ENCODE results near the gene CNNM1. TPM values are rescaled to one million over a fixed set of nuclear protein-coding genes. Genes with fewer than 3 reads are reported as not detected.

Gene CNNM1
- total RNA-seq, 6 donors from 2014 or later: 0.40 to 1.1 (median 0.69) TPM; not detected in 1

DNA sequence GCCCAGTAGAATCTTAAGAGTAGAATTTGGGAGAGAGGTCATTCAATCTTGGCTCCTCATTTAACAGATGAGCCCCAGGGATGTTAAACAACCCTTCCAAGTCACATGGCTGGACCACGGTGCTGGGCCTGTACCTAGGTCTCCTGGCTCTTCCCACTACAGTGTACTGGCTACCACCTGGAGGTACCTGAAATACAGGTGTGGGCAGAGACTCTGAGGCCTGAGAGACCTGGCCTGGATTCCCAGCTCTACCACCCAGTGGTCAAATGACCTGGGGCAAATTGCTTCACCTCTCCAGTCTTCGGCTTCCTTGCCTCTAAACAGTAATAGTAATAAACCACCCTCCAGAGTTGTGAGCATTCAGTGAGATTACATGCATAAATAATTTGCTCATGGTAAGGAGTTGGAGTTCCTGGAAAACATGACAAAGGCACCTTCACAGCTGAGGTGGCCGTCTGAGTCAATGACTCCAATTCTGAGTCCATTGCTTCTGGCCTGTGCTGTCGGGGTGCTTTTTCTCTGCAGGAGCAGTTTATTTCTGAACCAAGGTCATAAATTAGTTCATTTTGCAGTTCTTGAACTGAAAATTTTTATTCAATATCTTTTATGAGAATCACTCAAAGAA, 98.5 kb downstream of the CNNM1 start:
- Histone ChIP-seq H3K4me1 (peaks cover 9 to 17% (median 14%) of the 10 kb centered on the region in 4 donors), H3K4me3 (no peak overlapping the region), H3K27me3 (no peaks in the 10 kb centered on the region), H3K36me3 (peaks cover 0 to 15% (median 3%) of the 10 kb centered on the region in 4 donors), H3K27ac (no peak overlapping the region), H3K9me3 (no peaks in the 10 kb centered on the region)
- WGBS, 2 donors: 87 to 88% methylated on average over 3 to 4 of the region's 4 CpGs
- DNase-seq (no peak), ATAC-seq (ENCODE audit: low FRiP score in 2 of 2) (no peak)
- TF ChIP-seq POLR2A (IDR thresholded peaks at IDR 0.05) (no peak), EP300 (IDR thresholded peaks at IDR 0.05) (no peak), POLR2AphosphoS5 (IDR thresholded peaks at IDR 0.05) (no peak)
- TF ChIP-seq, protein P1, sequence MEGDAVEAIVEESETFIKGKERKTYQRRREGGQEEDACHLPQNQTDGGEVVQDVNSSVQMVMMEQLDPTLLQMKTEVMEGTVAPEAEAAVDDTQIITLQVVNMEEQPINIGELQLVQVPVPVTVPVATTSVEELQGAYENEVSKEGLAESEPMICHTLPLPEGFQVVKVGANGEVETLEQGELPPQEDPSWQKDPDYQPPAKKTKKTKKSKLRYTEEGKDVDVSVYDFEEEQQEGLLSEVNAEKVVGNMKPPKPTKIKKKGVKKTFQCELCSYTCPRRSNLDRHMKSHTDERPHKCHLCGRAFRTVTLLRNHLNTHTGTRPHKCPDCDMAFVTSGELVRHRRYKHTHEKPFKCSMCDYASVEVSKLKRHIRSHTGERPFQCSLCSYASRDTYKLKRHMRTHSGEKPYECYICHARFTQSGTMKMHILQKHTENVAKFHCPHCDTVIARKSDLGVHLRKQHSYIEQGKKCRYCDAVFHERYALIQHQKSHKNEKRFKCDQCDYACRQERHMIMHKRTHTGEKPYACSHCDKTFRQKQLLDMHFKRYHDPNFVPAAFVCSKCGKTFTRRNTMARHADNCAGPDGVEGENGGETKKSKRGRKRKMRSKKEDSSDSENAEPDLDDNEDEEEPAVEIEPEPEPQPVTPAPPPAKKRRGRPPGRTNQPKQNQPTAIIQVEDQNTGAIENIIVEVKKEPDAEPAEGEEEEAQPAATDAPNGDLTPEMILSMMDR (IDR thresholded peaks at IDR 0.05): no peak

DNA sequence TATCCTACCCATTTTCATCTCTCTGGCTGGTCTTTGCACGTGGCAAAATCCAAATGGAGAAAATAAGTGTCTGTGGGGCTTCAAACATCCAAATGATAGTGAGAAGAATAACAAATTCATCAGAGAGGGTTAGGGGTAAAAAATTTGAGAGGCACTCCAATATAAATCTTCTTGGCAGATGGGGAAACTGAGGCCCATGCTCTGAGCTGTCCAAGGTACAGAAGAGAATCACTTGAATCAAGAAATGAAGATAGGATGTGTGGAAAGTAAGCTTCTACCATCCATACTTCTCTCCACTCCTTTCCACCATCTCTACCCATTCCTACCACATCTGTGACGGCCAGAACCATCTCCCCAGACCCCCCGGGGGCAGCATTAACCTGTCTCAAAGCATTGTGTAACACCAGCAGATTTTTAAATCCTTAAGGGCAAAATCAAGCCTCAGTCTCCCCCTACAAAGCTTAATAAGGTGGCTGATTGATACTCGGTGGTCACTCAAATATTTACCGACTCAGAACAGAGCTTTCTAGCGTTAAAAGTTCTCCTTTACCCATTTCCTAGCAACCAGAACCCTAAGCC, 100.5 kb downstream of the CNNM1 start:
- 30 to 36% methylated on average over 6 of the region's 6 CpGs for WGBS, 2 donors
- H3K9me3 ChIP-seq: no peaks in the 10 kb centered on the region
- ATAC-seq (ENCODE audit: low FRiP score in 2 of 2): no peak
- peak overlapping the region in 2 of 4 donors; percentile 92 to 93 for H3K27ac ChIP-seq
- TF ChIP-seq POLR2A (IDR thresholded peaks at IDR 0.05) (no peak), POLR2AphosphoS5 (IDR thresholded peaks at IDR 0.05) (no peak), EP300 (IDR thresholded peaks at IDR 0.05) (no peak)
- TF ChIP-seq, protein P1 (IDR thresholded peaks at IDR 0.05): no peak
- no peaks in the 10 kb centered on the region for H3K27me3 ChIP-seq
- H3K4me1 ChIP-seq: peaks cover 9 to 21% (median 15%) of the 10 kb centered on the region in 4 donors
- H3K4me3 ChIP-seq: peak overlapping the region in 3 of 4 donors; percentile 56 to 88 (median 74)
- DNase-seq: no peak
- H3K36me3 ChIP-seq: peaks cover 0 to 22% (median 3%) of the 10 kb centered on the region in 4 donors

DNA sequence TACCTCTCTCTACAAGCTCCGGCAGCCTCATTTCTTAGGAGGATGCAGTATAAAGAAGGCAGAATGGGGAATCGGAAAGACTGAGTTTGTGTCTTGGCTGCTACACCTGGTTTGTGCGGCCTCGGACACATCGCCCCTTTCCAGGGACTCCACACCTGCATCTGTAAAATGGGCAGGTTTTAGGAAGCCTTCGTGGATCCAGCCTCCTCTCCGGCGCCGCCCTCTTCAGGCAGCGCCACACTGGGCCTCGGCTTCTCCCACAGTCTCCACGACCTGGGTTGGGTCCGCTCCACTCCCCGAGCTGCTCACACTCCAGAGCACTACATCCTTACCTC, 100.9 kb downstream of the CNNM1 start:
- Histone ChIP-seq H3K27ac (peak overlapping the region; percentile 36 to 93 (median 80)), H3K27me3 (no peaks in the 10 kb centered on the region), H3K9me3 (no peaks in the 10 kb centered on the region), H3K4me3 (peak overlapping the region; percentile 56 to 88 (median 68)), H3K4me1 (peaks cover 9 to 21% (median 15%) of the 10 kb centered on the region in 4 donors), H3K36me3 (peaks cover 0 to 18% (median 1%) of the 10 kb centered on the region in 4 donors)
- peak; percentile 33 to 41 for ATAC-seq (ENCODE audit: low FRiP score in 2 of 2)
- DNase-seq: peak in 1 of 2 donors; percentile 77
- WGBS, 2 donors: 11 to 17% methylated on average over 5 to 14 of the region's 14 CpGs
- TF ChIP-seq, protein P1 (IDR thresholded peaks at IDR 0.05): no peak
- TF ChIP-seq POLR2A (IDR thresholded peaks at IDR 0.05) (no peak), POLR2AphosphoS5 (IDR thresholded peaks at IDR 0.05) (no peak), EP300 (IDR thresholded peaks at IDR 0.05) (no peak)

DNA sequence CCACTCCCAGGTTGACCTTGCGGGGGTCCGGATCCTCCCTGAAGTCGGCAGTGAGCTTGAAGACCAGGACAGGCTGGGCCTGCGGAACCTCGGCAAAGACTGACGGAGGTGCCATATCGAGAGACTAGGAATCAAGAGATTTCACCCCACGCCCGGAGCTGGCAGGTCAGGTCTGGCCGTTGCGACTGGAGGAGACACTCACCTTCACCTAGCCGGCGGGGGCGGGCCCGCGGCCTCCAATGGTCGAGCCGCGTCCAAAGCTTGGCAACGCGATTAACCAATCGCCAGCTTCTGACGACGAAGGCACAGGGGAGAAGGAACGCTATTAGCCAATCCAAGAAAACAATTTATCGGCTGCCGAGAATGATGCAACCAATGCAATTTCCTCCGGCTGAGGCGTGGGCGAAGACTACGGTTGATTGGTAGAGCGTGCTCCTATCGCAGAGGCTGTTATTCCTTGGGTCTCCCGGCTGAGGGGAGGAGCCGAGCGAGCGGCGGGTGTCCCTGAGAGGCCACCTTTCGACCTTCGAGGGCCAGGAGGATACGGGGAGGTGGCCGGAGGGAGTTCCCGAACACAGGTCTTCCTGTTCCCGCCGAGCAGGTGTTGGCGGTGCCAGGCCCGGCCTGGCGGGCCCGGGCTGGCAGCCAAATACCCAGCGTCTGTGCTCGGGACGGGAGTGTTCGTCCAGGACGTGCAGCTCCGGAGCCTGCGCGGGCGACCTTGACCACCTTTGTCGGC, 101.5 kb downstream of the CNNM1 start, which contains the start of gene GOT1:
GOT1 (minus strand) TSS at position 174 of the 739 bp plus-strand sequence; CDS start at position 115, 59 bp downstream.
- peak in 3 of 4 donors; percentile 66 to 91 (median 69) for TF ChIP-seq POLR2A (IDR thresholded peaks at IDR 0.05)
- TF ChIP-seq, protein P1 (IDR thresholded peaks at IDR 0.05): peak in 1 of 6 experiments; percentile 16
- peak in 1 of 4 donors; percentile 44 for TF ChIP-seq EP300 (IDR thresholded peaks at IDR 0.05)
- TF ChIP-seq POLR2AphosphoS5 (IDR thresholded peaks at IDR 0.05): peak; percentile 83 to 88

More for the DNA sequence above, 101.5 kb downstream of the CNNM1 start, which contains the start of gene GOT1:
- no peaks in the 10 kb centered on the region for H3K9me3 ChIP-seq
- peaks cover 9 to 21% (median 15%) of the 10 kb centered on the region in 4 donors for H3K4me1 ChIP-seq
- 0 to 5% methylated on average over 13 to 34 of the region's 59 CpGs for WGBS, 2 donors
- peak; percentile 96 to 97 for DNase-seq
- H3K27ac ChIP-seq: peak within 1 kb of the TSS; percentile 81 to 93 (median 92)
- no peaks in the 10 kb centered on the region for H3K27me3 ChIP-seq
- peak; percentile 99 for ATAC-seq (ENCODE audit: low FRiP score in 2 of 2)
- H3K4me3 ChIP-seq: peak within 1 kb of the TSS; percentile 56 to 88 (median 72)
- peaks cover 0 to 13% (median 0%) of the 10 kb centered on the region in 4 donors for H3K36me3 ChIP-seq
